Liver (tissue), 2 donors: Measurements from ENCODE around the gene TAB2.

Experiments
- REST ChIP-seq: IDR thresholded peaks from 2 replicates; pipeline ENCODE4 v1.6.1; 2016; ENCODE audit warnings: antibody characterized with exemption, mild to moderate bottlenecking
- YY1 ChIP-seq: IDR thresholded peaks from 2 replicates; pipeline ENCODE4 v1.6.1; 2016; ENCODE audit warnings: antibody characterized with exemption, mild to moderate bottlenecking
- TF ChIP-seq, protein P1 (sequence below): fragments of 150-350 bp; IDR thresholded peaks from 2 replicates; pipeline ENCODE4 v1.5.1; 2017; ENCODE audit warnings: improper control_type of control experiment, low read depth, low read length; ENCODE audit not compliant: missing input control
- donor health status: healthy.

GRCh38 chr6:149389509-149390297 is 72.2 kb downstream of the TAB2 start:
- TF ChIP-seq, protein P1, sequence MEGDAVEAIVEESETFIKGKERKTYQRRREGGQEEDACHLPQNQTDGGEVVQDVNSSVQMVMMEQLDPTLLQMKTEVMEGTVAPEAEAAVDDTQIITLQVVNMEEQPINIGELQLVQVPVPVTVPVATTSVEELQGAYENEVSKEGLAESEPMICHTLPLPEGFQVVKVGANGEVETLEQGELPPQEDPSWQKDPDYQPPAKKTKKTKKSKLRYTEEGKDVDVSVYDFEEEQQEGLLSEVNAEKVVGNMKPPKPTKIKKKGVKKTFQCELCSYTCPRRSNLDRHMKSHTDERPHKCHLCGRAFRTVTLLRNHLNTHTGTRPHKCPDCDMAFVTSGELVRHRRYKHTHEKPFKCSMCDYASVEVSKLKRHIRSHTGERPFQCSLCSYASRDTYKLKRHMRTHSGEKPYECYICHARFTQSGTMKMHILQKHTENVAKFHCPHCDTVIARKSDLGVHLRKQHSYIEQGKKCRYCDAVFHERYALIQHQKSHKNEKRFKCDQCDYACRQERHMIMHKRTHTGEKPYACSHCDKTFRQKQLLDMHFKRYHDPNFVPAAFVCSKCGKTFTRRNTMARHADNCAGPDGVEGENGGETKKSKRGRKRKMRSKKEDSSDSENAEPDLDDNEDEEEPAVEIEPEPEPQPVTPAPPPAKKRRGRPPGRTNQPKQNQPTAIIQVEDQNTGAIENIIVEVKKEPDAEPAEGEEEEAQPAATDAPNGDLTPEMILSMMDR: no peak
- TF ChIP-seq REST (no peak), YY1 (no peak)
